HG02623 (cell line): ENCODE measurements around the gene ICOS.

Experiments used
- ATAC-seq: cut with Tn5 transposase; IDR thresholded peaks from one replicate; pipeline ENCODE4 v1.9.1; 2021; ENCODE audit warnings: moderate library complexity; ENCODE audit not compliant: unreplicated experiment

ICOS gene

DNA sequence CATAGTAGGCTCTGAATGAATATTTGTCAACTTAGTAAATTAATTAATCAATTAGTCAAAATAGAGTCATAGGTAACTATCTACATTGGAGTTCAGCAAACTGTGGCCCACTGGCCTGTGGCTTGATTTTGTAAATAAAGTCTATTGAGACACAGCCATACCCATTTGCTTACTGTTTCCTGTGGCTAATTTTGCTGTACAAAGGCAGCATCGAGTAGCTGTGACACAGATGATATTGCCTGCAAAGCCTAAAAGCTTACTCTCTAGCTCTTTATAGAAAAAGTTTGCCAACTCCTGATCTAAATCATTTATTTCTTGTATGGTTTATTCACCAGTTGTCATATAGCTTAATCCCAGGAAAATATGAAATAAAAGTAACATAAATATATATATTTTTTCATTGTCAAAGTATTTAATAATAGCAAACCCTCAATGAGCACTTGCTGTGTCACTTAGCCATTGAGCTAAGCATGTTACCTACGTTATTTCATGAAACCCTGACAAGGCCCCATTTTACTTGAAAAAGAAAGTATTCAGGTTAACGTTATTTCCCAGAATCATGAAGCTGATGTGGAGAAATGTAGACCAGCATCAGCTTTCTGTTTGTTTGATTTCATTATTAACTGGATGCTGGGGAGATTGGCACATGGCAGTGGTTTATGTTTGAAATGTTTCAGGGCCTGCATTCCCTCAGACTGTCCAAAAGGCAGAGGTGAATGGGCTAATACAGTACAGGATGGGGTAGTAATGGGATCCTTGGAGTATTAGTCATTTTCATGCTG lies 69.6 kb downstream of the ICOS start:
- no peak for ATAC-seq

GRCh38 chr2:204008352-204008751 lies 71.8 kb downstream of the ICOS start:
- ATAC-seq = no peak

GRCh38 chr2:204010628-204011560 lies 74.3 kb downstream of the ICOS start:
- ATAC-seq = no peak
